Natural killer cell (primary cell): ENCODE results near the gene BRF1. TPM values are rescaled to one million over a fixed set of nuclear protein-coding genes. Genes with fewer than 3 reads are reported as not detected.
A peak's percentile ranks its signal among the peaks of the same experiment; 100 is the strongest.

ENCODE experiments used
- ATAC-seq, 3 donors: fragments of 150-1000 bp in 2 of 3; fragments of 200-7000 bp in 1 of 3; cut with Tn5 transposase; 1 replicate in 1 of 3; 2 replicates in 2 of 3; pipeline ENCODE4 v1.10.0; 2021; ENCODE audit warnings: mild to moderate bottlenecking in 2 of 3, moderate library complexity in 2 of 3
- DNase-seq, 2 donors: peaks; one replicate each; pipeline versions ENCODE4 v3.0.0 to v3.0.0-alpha.2; 2013 to 2021; ENCODE audit warnings: mixed read lengths in 1 of 2
- H3K27ac ChIP-seq: one replicate; pipeline ENCODE4 v1.5.1; 2013; ENCODE audit warnings: mild to moderate bottlenecking, low read length
- H3K27me3 ChIP-seq: one replicate; pipeline ENCODE4 v1.6.1; 2013; ENCODE audit warnings: low read length; ENCODE audit not compliant: control insufficient read depth, insufficient read depth
- H3K36me3 ChIP-seq: one replicate; pipeline ENCODE4 v1.6.1; 2013; ENCODE audit warnings: low read length; ENCODE audit not compliant: control insufficient read depth, insufficient read depth
- H3K4me1 ChIP-seq: one replicate; pipeline ENCODE4 v1.6.1; 2013; ENCODE audit warnings: low read length; ENCODE audit not compliant: control insufficient read depth, insufficient read depth
- H3K4me3 ChIP-seq: one replicate; pipeline ENCODE4 v1.5.1; 2013; ENCODE audit warnings: low read length
- H3K9me3 ChIP-seq: one replicate; pipeline ENCODE4 v1.6.1; 2013; ENCODE audit warnings: low read length; ENCODE audit not compliant: control insufficient read depth, insufficient read depth
- H3K27ac Mint-ChIP-seq, 2 donors: one replicate each; pipeline ENCODE4 v1.8.0; 2022; ENCODE audit warnings: mild to moderate bottlenecking in 2 of 2, mixed read lengths in 2 of 2, moderate library complexity in 1 of 2
- H3K27me3 Mint-ChIP-seq, 2 donors: one replicate each; pipeline ENCODE4 v1.8.0; 2022; ENCODE audit warnings: low read depth in 2 of 2, mixed read lengths in 2 of 2
- H3K36me3 Mint-ChIP-seq: one replicate; pipeline ENCODE4 v1.8.0; 2022; ENCODE audit warnings: mixed read lengths
- H3K4me1 Mint-ChIP-seq, 2 donors: one replicate each; pipeline ENCODE4 v1.8.0; 2022; ENCODE audit warnings: mixed read lengths in 2 of 2
- H3K4me3 Mint-ChIP-seq: one replicate; pipeline ENCODE4 v1.8.0; 2022; ENCODE audit warnings: mild to moderate bottlenecking, moderate library complexity, mixed read lengths
- H3K9me3 Mint-ChIP-seq, 2 donors: one replicate each; pipeline ENCODE4 v1.8.0; 2022; ENCODE audit warnings: mixed read lengths in 2 of 2
- CTCF ChIP-seq: fragments of 200-600 bp; IDR thresholded peaks from one replicate; pipeline ENCODE4 v1.8.0; 2022; ENCODE audit warnings: antibody characterized with exemption
- WGBS: methylation state at CpG from one replicate; pipeline ENCODE4 v1.1.7; 2013; ENCODE audit warnings: missing lambda C conversion rate; ENCODE audit not compliant: insufficient coverage; 5-methylcytosine and 5-hydroxymethylcytosine counted together
- intact Hi-C: fragments of 100-400 bp; cut with micrococcal nuclease; formaldehyde crosslinking; loops from one replicate; pipeline ENCODE4 v1.14.2; 2022
- total RNA-seq, 4 donors: library from RNA; stranded (reverse); fragments of 120-200 nt in 1 of 4; gene quantifications; one replicate each; pipeline versions ENCODE4 v1.2.3 to v1.2.4, GENCODE V29; 2013 to 2022

Gene BRF1
- total RNA-seq, 3 donors from 2014 or later (not counting 1 experiment from before 2014, with no cell fraction given), result 82.4 to 92.7 (median 87.4) TPM

GRCh38 chr14:105187935-105188524 lies 112.8 kb downstream of the BRF1 start:
- no peak for DNase-seq
- Histone ChIP-seq H3K4me3 (no peak overlapping the region), H3K4me1 (peaks cover 4% of the 10 kb centered on the region), H3K27ac (no peak overlapping the region), H3K27me3 (peaks cover 4% of the 10 kb centered on the region), H3K9me3 (peaks cover 3% of the 10 kb centered on the region), H3K36me3 (no peaks in the 10 kb centered on the region)
- intact Hi-C loops, result no loop called here
- Mint-ChIP-seq H3K27me3 (peaks cover 11 to 17% of the 10 kb centered on the region in 2 donors), H3K9me3 (no peaks in the 10 kb centered on the region), H3K4me3 (no peak overlapping the region), H3K4me1 (peaks cover 0 to 4% of the 10 kb centered on the region in 2 donors), H3K27ac (no peak overlapping the region), H3K36me3 (no peaks in the 10 kb centered on the region)
- WGBS, result 74% methylated on average over 14 of the region's 14 CpGs
- peak in 2 of 3 donors; percentile 46 to 64 for ATAC-seq
- no peak for TF ChIP-seq CTCF

- Histone ChIP-seq H3K27me3 (peaks cover 2% of the 10 kb centered on the region), H3K36me3 (no peaks in the 10 kb centered on the region), H3K4me3 (no peak overlapping the region), H3K4me1 (peaks cover 7% of the 10 kb centered on the region), H3K27ac (no peak overlapping the region), H3K9me3 (peaks cover 3% of the 10 kb centered on the region)
- H3K9me3 Mint-ChIP-seq, result no peaks in the 10 kb centered on the region
- no peak overlapping the region for H3K27ac Mint-ChIP-seq
- ATAC-seq (no peak), DNase-seq (no peak)
- H3K4me3 Mint-ChIP-seq, result no peak overlapping the region
- H3K4me1 Mint-ChIP-seq, result no peaks in the 10 kb centered on the region
- peaks cover 11 to 17% of the 10 kb centered on the region in 2 donors for H3K27me3 Mint-ChIP-seq
- intact Hi-C loops, result no loop called here
- TF ChIP-seq CTCF, result no peak
- WGBS, result 79% methylated on average over 4 of the region's 4 CpGs
- no peaks in the 10 kb centered on the region for H3K36me3 Mint-ChIP-seq
Measured at GRCh38 chr14:105187116-105187515, 113.7 kb downstream of the BRF1 start.

GRCh38 chr14:105185973-105186372 lies 114.8 kb downstream of the BRF1 start:
- Histone ChIP-seq H3K4me1 (peaks cover 14% of the 10 kb centered on the region), H3K9me3 (peaks cover 3% of the 10 kb centered on the region), H3K36me3 (no peaks in the 10 kb centered on the region), H3K4me3 (no peak overlapping the region), H3K27ac (no peak overlapping the region), H3K27me3 (peaks cover 2% of the 10 kb centered on the region)
- no peaks in the 10 kb centered on the region for H3K9me3 Mint-ChIP-seq
- H3K4me1 Mint-ChIP-seq, result no peaks in the 10 kb centered on the region
- no peak for DNase-seq
- H3K4me3 Mint-ChIP-seq, result no peak overlapping the region
- 46% methylated on average over 4 of the region's 4 CpGs for WGBS
- intact Hi-C loops, result no loop called here
- no peaks in the 10 kb centered on the region for H3K36me3 Mint-ChIP-seq
- no peak overlapping the region for H3K27ac Mint-ChIP-seq
- no peak for ATAC-seq
- TF ChIP-seq CTCF, result no peak
- peaks cover 11 to 17% of the 10 kb centered on the region in 2 donors for H3K27me3 Mint-ChIP-seq

- WGBS, result 88% methylated on average over 18 of the region's 18 CpGs
Measured at GRCh38 chr14:105185001-105185400, 115.8 kb downstream of the BRF1 start.

More at GRCh38 chr14:105185001-105185400, 115.8 kb downstream of the BRF1 start:
- ATAC-seq (no peak), DNase-seq (no peak)
- H3K9me3 Mint-ChIP-seq, result no peaks in the 10 kb centered on the region
- H3K36me3 Mint-ChIP-seq, result no peaks in the 10 kb centered on the region
- H3K9me3 ChIP-seq, result peaks cover 3% of the 10 kb centered on the region
- peak overlapping the region in 1 of 2 donors; percentile 33 for H3K27ac Mint-ChIP-seq
- peaks cover 11 to 17% of the 10 kb centered on the region in 2 donors for H3K27me3 Mint-ChIP-seq
- no peak overlapping the region for H3K4me3 ChIP-seq
- no peak overlapping the region for H3K27ac ChIP-seq
- H3K27me3 ChIP-seq, result peaks cover 2% of the 10 kb centered on the region
- H3K4me3 Mint-ChIP-seq, result no peak overlapping the region
- no peaks in the 10 kb centered on the region for H3K4me1 Mint-ChIP-seq
- peaks cover 22% of the 10 kb centered on the region for H3K4me1 ChIP-seq
- no peak for TF ChIP-seq CTCF
- no peaks in the 10 kb centered on the region for H3K36me3 ChIP-seq
- intact Hi-C loops, result no loop called here
